ENCODE results near the gene TEN1. TPM values are rescaled to one million over a fixed set of nuclear protein-coding genes. Genes with fewer than 3 reads are reported as not detected.

TEN1 gene
- total and polyA plus RNA-seq, 2 of the 13 experiments (the other 11 are each of a cell fraction or from before 2014, with no cell fraction given), result 18.0 to 21.3 TPM

GRCh38 chr17:75940727-75941441, 38.2 kb upstream of the TEN1 start, which contains the start of gene FBF1:
FBF1 (minus strand) TSS chr17:75941042; CDS start chr17:75938149, 2,893 bp downstream.
- H4K20me1 ChIP-seq (ENCODE audit: insufficient read depth, low read length), result no peaks in the 10 kb centered on the region
- 0% methylated on average over 32 of the region's 63 CpGs for WGBS (ENCODE audit: low lambda C conversion rate)
- in situ Hi-C loops (cut with HindIII; ENCODE audit: extremely low pct_ligation_motif_present, low pct_unique_long_range_greater_than_20kb) (no loop called here), intact Hi-C loops (cut with micrococcal nuclease; ENCODE audit: unreplicated experiment) (loop anchor here (5.0 kb wide), 1 partner anchor 56 kb away; no protein-coding TSS in a partner anchor)
- CTCF ChIA-PET (ENCODE audit: low intra/inter-chr PET ratio, low total read pairs), result interaction anchor here (1.0 kb wide), 1 partner anchor 36 kb away, joined by 3 read pairs; the partner anchor contains the start of gene MRPL38
- no peaks in the 10 kb centered on the region for H3K9me3 ChIP-seq (ENCODE audit: low read length)
- H2AFZ ChIP-seq (ENCODE audit: low read length), result no peak within 1 kb of the TSS
- ATAC-seq (peak; percentile 96), DNase-seq (ENCODE audit: low spot score) (peak; percentile 93), FAIRE-seq (peak; percentile 56)
- no peaks in the 10 kb centered on the region for H3K79me2 ChIP-seq (ENCODE audit: insufficient read depth, low read length)
- BruUV-seq (replicated peaks), result no TSS peak
- peak within 1 kb of the TSS; percentile 92 for H3K4me2 ChIP-seq (ENCODE audit: low read depth, low read length)
- H3K4me3 ChIP-seq (replicated peaks in 1 of 3; ENCODE audit: insufficient read depth in 1 of 3, low read depth in 2 of 3, low read length in 3 of 3), result peak within 1 kb of the TSS; percentile 73 to 83 (median 79)
- H3K9ac ChIP-seq (ENCODE audit: insufficient read depth, low read depth, low read length), result peak within 1 kb of the TSS; percentile 78
- POLR2A ChIA-PET, result interaction anchor here (0.6 to 1.9 kb wide), 20 partner anchors 11 to 311 kb away, joined by 3 to 16 read pairs (median 6); partner anchors contain the start of genes ACOX1, CDK3, MRPL38 and TEN1
- peaks cover 27% of the 10 kb centered on the region for H3K4me1 ChIP-seq (ENCODE audit: insufficient read depth, low read length)
- H3K27ac ChIP-seq (ENCODE audit: extremely low read length, insufficient read depth, low read length), result peak within 1 kb of the TSS; percentile 49
- no peaks in the 10 kb centered on the region; a peak in 1 of 5 replicates for H3K27me3 ChIP-seq (ENCODE audit: control insufficient read depth in 1 of 2, insufficient read depth in 2 of 2, low read length in 2 of 2)
- peaks cover 2 to 9% of the 10 kb centered on the region in 2 experiments; a peak in 3 of 5 replicates for H3K36me3 ChIP-seq (replicated peaks in 1 of 2; ENCODE audit: control insufficient read depth in 1 of 2, insufficient read depth in 2 of 2, low read length in 2 of 2)
- TF ChIP-seq ZNF296 (CRISPR knock-in tag; conservative IDR thresholded peaks at IDR 0.05) (no peak), ZBTB49 (CRISPR knock-in tag; IDR thresholded peaks at IDR 0.05; ENCODE audit: borderline replicate concordance) (0 out of 2 replicates have a peak, but pooled peaks have one; percentile 76), ZIK1 (CRISPR knock-in tag; IDR thresholded peaks at IDR 0.05; ENCODE audit: borderline replicate concordance, low read depth) (peak; percentile 44), ZNF337 (CRISPR knock-in tag; IDR thresholded peaks at IDR 0.05; ENCODE audit: borderline replicate concordance, low read depth) (0 out of 2 replicates have a peak, but pooled peaks have one; percentile 11), ZXDC (CRISPR knock-in tag; IDR thresholded peaks at IDR 0.05) (peak; percentile 82; the same call in 1 of the 2 replicates), ZNF740 (CRISPR knock-in tag; IDR thresholded peaks at IDR 0.05) (peak; percentile 49), ZNF513 (CRISPR knock-in tag; conservative IDR thresholded peaks at IDR 0.05) (no peak), IRF1 (CRISPR knock-in tag; IDR thresholded peaks at IDR 0.05; ENCODE audit: low read depth) (no peak; the same call in none of the 2 replicates), ZNF414 (CRISPR knock-in tag; IDR thresholded peaks at IDR 0.05) (peak; percentile 55; the same call in 1 of the 2 replicates), NFYC (CRISPR knock-in tag; IDR thresholded peaks at IDR 0.05) (peak; percentile 65)

Data from HepG2 (cell line).